CD14-positive monocyte (primary cell): Measurements from ENCODE around the gene VMA21. TPM values are rescaled to one million over a fixed set of nuclear protein-coding genes. Genes with fewer than 3 reads are reported as not detected.

ENCODE experiments used
- DNase-seq, 3 donors: peaks; one replicate each; pipeline ENCODE4 v3.0.0-alpha.2; 2011 to 2022
- H2AFZ ChIP-seq: 2 replicates; pipeline ENCODE4 v1.6.0; 2012; ENCODE audit warnings: mild to moderate bottlenecking, low read depth, low read length, inconsistent platforms; ENCODE audit not compliant: insufficient read depth, poor library complexity, severe bottlenecking
- H3K27ac ChIP-seq, 2 donors: 1 replicate in 1 of 2; 2 replicates in 1 of 2; pipeline ENCODE4 v1.5.1; 2012 to 2013; ENCODE audit warnings: low read length in 2 of 2, control low read depth in 1 of 2, inconsistent platforms in 1 of 2, low read depth in 1 of 2, mild to moderate bottlenecking in 1 of 2
- H3K27me3 ChIP-seq, 2 donors: one replicate each; pipeline versions ENCODE4 v1.6.0 to v1.6.1; 2011 to 2013; ENCODE audit warnings: low read length in 2 of 2; ENCODE audit not compliant: control insufficient read depth in 2 of 2, insufficient read depth in 2 of 2
- H3K36me3 ChIP-seq, 2 donors: replicated peaks in 1 of 2; 1 replicate in 1 of 2; 2 replicates in 1 of 2; pipeline versions ENCODE4 v1.5.1 to v1.6.1; 2012 to 2013; ENCODE audit warnings: low read length in 2 of 2, control low read depth in 1 of 2, inconsistent platforms in 1 of 2, mild to moderate bottlenecking in 1 of 2; ENCODE audit not compliant: insufficient read depth in 2 of 2, control insufficient read depth in 1 of 2
- H3K4me1 ChIP-seq, 2 donors: 1 replicate in 1 of 2; 2 replicates in 1 of 2; pipeline versions ENCODE4 v1.5.1 to v1.6.1; 2012 to 2013; ENCODE audit warnings: low read length in 2 of 2, control low read depth in 1 of 2, inconsistent platforms in 1 of 2, mild to moderate bottlenecking in 1 of 2, moderate library complexity in 1 of 2; ENCODE audit not compliant: insufficient read depth in 2 of 2, control insufficient read depth in 1 of 2
- H3K4me2 ChIP-seq: replicated peaks from 2 replicates; pipeline ENCODE3; 2012; ENCODE audit warnings: low read length, moderate library complexity, mild to moderate bottlenecking; ENCODE audit not compliant: poor library complexity, severe bottlenecking; ENCODE audit errors: extremely low read depth
- H3K4me3 ChIP-seq, 3 experiments: fragments of 200-600 bp in 1 of 3; sonication (generic) in 1 of 3; replicated peaks in 1 of 3; 1 replicate in 2 of 3; 2 replicates in 1 of 3; pipeline ENCODE4 v1.5.1; 2011 to 2013; ENCODE audit warnings: low read length in 3 of 3, mild to moderate bottlenecking in 3 of 3, control low read depth in 2 of 3, low read depth in 2 of 3, inconsistent platforms in 1 of 3, moderate library complexity in 1 of 3
- H3K79me2 ChIP-seq: 2 replicates; pipeline ENCODE4 v1.6.0; 2012; ENCODE audit warnings: mild to moderate bottlenecking, control low read depth, inconsistent platforms, low read length, moderate library complexity; ENCODE audit not compliant: insufficient read depth
- H3K9ac ChIP-seq: 2 replicates; pipeline ENCODE4 v1.6.0; 2017; ENCODE audit warnings: low read length, mild to moderate bottlenecking; ENCODE audit not compliant: insufficient read depth, poor library complexity, severe bottlenecking
- H3K9me3 ChIP-seq, 2 donors: replicated peaks in 1 of 2; 1 replicate in 1 of 2; 2 replicates in 1 of 2; pipeline versions ENCODE4 v1.5.1 to v1.6.1; 2012 to 2013; ENCODE audit warnings: low read length in 2 of 2, control low read depth in 1 of 2; ENCODE audit not compliant: control insufficient read depth in 1 of 2, insufficient read depth in 1 of 2
- H4K20me1 ChIP-seq: 2 replicates; pipeline ENCODE4 v1.6.0; 2012; ENCODE audit warnings: mild to moderate bottlenecking, low read length, control low read depth, moderate library complexity; ENCODE audit not compliant: insufficient read depth
- H3K27ac Mint-ChIP-seq, 7 donors: one replicate each; pipeline ENCODE4 v1.8.0; 2020; ENCODE audit warnings: mild to moderate bottlenecking in 7 of 7, mixed read lengths in 7 of 7, moderate library complexity in 6 of 7, inconsistent platforms in 2 of 7
- H3K27me3 Mint-ChIP-seq, 3 donors: one replicate each; pipeline ENCODE4 v1.8.0; 2021 to 2022; ENCODE audit warnings: low read depth in 3 of 3, mild to moderate bottlenecking in 3 of 3, mixed read lengths in 3 of 3, moderate library complexity in 3 of 3, inconsistent platforms in 1 of 3
- H3K36me3 Mint-ChIP-seq, 2 donors: one replicate each; pipeline ENCODE4 v1.8.0; 2020; ENCODE audit warnings: mixed read lengths in 2 of 2, inconsistent platforms in 1 of 2, mild to moderate bottlenecking in 1 of 2
- H3K4me1 Mint-ChIP-seq: one replicate; pipeline ENCODE4 v1.8.0; 2020; ENCODE audit warnings: mild to moderate bottlenecking, mixed read lengths
- H3K4me3 Mint-ChIP-seq, 2 donors: one replicate each; pipeline ENCODE4 v1.8.0; 2020; ENCODE audit warnings: mild to moderate bottlenecking in 2 of 2, mixed read lengths in 2 of 2, moderate library complexity in 1 of 2
- H3K9me3 Mint-ChIP-seq, 7 donors: one replicate each; pipeline ENCODE4 v1.8.0; 2020 to 2022; ENCODE audit warnings: mixed read lengths in 7 of 7, mild to moderate bottlenecking in 6 of 7, moderate library complexity in 6 of 7, inconsistent platforms in 2 of 7
- CTCF ChIP-seq: fragments of 200-600 bp; IDR thresholded peaks from one replicate; pipeline ENCODE4 v1.8.0; 2022; ENCODE audit warnings: antibody characterized with exemption, mild to moderate bottlenecking
- WGBS: methylation state at CpG from one replicate; pipeline ENCODE4 v1.1.5; 2013; ENCODE audit warnings: missing lambda C conversion rate; ENCODE audit not compliant: insufficient coverage; 5-methylcytosine and 5-hydroxymethylcytosine counted together
- intact Hi-C, 2 donors: fragments of 100-400 bp; cut with micrococcal nuclease; formaldehyde crosslinking; loops; one replicate each; pipeline versions ENCODE4 v1.15.0 to v1.15.1; 2023
- polyA plus RNA-seq, 3 donors: library from polyadenylated mRNA; depleted of rRNA in 1 of 3; unstranded in 2 of 3; stranded (reverse) in 1 of 3; fragments of 300-500 nt in 2 of 3; fragments of >200 nt in 1 of 3; fragmentation: Illumina TruSeq in 2 of 3; gene quantifications; 1 replicate in 2 of 3; 2 replicates in 1 of 3; pipeline ENCODE4 v1.2.3, GENCODE V29; 2012 to 2021

VMA21 gene
- polyA plus RNA-seq, 3 donors = 8.9 to 77.2 (median 53.0) TPM

DNA sequence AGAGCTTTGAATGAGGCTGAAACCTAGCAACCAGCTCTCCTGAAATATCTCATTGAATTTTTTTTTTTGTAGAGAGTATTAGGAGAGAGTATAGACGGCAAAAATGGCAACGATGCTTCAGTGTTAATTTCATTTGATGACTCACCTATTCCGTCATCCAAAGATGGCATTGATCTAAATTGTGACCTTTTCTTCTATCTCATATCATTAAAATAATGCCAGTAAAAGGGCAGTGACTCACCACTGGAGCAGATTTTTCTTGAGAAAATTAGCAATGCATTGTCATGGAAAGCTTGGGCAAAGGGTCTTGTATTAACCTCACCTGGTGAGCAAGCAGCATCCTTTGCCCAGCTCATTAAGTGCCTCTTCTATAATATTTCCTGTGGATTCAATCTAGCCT is 19.6 kb downstream of the VMA21 start:
- Histone ChIP-seq H3K36me3 (no peaks in the 10 kb centered on the region), H2AFZ (no peak overlapping the region), H3K4me2 (no peak overlapping the region), H3K4me3 (no peak overlapping the region), H3K27ac (no peak overlapping the region), H3K9me3 (no peaks in the 10 kb centered on the region), H3K9ac (no peak overlapping the region), H3K79me2 (no peaks in the 10 kb centered on the region), H4K20me1 (no peaks in the 10 kb centered on the region), H3K27me3 (no peaks in the 10 kb centered on the region), H3K4me1 (no peaks in the 10 kb centered on the region)
- Mint-ChIP-seq H3K27me3 (peaks cover 0 to 9% (median 0%) of the 10 kb centered on the region in 3 donors), H3K36me3 (peaks cover 0 to 9% of the 10 kb centered on the region in 2 donors), H3K9me3 (peaks cover 0 to 2% (median 0%) of the 10 kb centered on the region in 7 donors), H3K27ac (no peak overlapping the region), H3K4me3 (no peak overlapping the region), H3K4me1 (no peaks in the 10 kb centered on the region)
- no peak for DNase-seq
- TF ChIP-seq CTCF = no peak
- intact Hi-C loops = no loop called here
- no CpG with 5 or more reads among the region's 3 CpGs for WGBS

DNA sequence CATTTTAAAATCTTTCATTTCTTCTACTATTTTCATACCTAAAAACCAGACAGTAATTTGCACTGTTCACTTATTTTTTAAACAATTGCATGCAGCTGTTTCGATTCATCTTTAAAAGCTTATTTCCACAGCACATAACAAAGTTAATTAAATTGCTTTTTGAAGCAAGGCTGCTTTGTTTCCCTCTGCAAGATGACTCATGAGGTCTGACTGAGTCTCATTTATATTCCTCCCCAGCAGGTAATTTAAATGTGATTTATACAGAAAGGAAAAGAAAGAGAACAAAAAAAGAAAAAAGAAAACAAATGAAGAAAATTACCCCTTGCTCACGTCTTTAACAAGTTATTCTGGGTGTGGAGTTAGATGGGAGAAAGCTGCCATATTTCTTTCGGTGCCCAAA is 22.8 kb downstream of the VMA21 start:
- no peaks in the 10 kb centered on the region for H3K4me1 ChIP-seq
- no peak overlapping the region for H3K27ac Mint-ChIP-seq
- peaks cover 0 to 2% (median 0%) of the 10 kb centered on the region in 7 donors for H3K9me3 Mint-ChIP-seq

More for the DNA sequence above, 22.8 kb downstream of the VMA21 start:
- no peaks in the 10 kb centered on the region for H3K79me2 ChIP-seq
- intact Hi-C loops = no loop called here
- no peaks in the 10 kb centered on the region for H3K4me1 Mint-ChIP-seq
- no peak for DNase-seq
- no peak overlapping the region for H3K9ac ChIP-seq
- TF ChIP-seq CTCF = no peak
- H3K4me3 Mint-ChIP-seq = no peak overlapping the region
- H3K4me2 ChIP-seq = no peak overlapping the region
- no peaks in the 10 kb centered on the region for H4K20me1 ChIP-seq
- no peak overlapping the region for H3K27ac ChIP-seq
- H3K4me3 ChIP-seq = no peak overlapping the region
- peaks cover 0 to 9% (median 0%) of the 10 kb centered on the region in 3 donors for H3K27me3 Mint-ChIP-seq
- no peak overlapping the region for H2AFZ ChIP-seq
- peaks cover 0 to 9% of the 10 kb centered on the region in 2 donors for H3K36me3 Mint-ChIP-seq
- H3K27me3 ChIP-seq = no peaks in the 10 kb centered on the region
- WGBS = no CpG with 5 or more reads among the region's 3 CpGs
- H3K36me3 ChIP-seq = no peaks in the 10 kb centered on the region
- no peaks in the 10 kb centered on the region for H3K9me3 ChIP-seq
